ENCODE data around the gene BPNT1.

DNA sequence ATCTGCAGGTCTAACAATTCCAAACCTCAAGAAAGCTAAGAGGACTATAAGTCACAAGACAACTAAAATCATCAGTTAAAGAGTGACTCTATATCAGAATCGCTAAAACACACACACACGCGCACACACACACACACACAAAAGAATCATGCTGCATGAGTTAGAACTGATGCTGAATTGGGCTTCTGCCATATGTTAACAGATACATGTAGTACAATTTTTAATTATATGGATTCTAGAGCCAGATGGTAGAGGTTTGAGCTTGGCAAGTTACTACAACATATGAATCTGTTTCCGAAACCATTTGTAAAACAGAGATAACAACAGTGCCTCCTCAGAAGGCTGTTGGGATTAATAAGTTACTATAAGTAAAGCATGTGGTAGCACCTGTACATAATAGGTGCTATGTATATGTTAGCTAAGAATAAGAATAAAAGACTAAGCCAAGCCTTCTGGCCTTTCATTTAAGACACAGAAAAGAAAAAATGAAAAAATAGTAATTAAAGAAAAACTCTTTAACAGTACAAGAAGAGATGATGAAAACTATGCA is 61.2 kb downstream of the BPNT1 start:
- TF ChIP-seq REST (IDR thresholded peaks at IDR 0.05; ENCODE audit: insufficient read depth in 1 of 2, low read depth in 2 of 2, low read length in 2 of 2) (no peak), SIN3A (IDR thresholded peaks at IDR 0.05; ENCODE audit: borderline replicate concordance, insufficient read depth, low read length) (no peak), POLR2AphosphoS5 (IDR thresholded peaks at IDR 0.05; ENCODE audit: low read depth, low read length) (no peak)
